Stomach (tissue), 4 donors: Measurements from ENCODE around the gene ORC5.

Source experiments
- POLR2A ChIP-seq, 4 donors: fragments of 450-650 bp; IDR thresholded peaks; one replicate each; pipeline ENCODE4 v1.6.1; 2016; ENCODE audit warnings: antibody characterized with exemption in 4 of 4, control low read depth in 2 of 4, mild to moderate bottlenecking in 1 of 4, moderate library complexity in 1 of 4
- TF ChIP-seq, protein P1 (sequence below), 7 experiments: fragments of 450-650 bp in 4 of 7; fragments of 200-600 bp in 3 of 7; sonication (generic) in 3 of 7; IDR thresholded peaks; one replicate each; pipeline ENCODE4 v1.5.1; 2016 to 2019; ENCODE audit warnings: antibody characterized with exemption in 7 of 7, control low read depth in 2 of 7, mild to moderate bottlenecking in 1 of 7

DNA sequence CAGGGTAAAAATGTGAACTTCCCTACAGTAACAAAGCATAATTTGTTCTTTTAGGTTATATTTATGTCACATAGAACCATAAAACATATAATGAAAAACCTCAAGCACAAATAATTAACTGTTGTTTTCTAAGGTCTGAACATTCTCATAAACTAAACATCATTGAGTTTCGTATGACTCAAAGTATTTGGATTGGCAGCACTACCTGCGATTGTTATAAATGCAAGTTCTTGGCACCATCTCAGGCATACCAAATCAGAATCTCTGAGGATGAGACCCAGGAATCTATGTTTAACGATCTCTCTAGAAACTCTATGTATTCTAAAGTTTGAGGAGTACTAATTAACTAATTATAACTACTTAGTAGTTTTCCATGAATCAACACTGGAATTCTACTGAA lies 22.5 kb downstream of the ORC5 start:
- TF ChIP-seq, protein P1, sequence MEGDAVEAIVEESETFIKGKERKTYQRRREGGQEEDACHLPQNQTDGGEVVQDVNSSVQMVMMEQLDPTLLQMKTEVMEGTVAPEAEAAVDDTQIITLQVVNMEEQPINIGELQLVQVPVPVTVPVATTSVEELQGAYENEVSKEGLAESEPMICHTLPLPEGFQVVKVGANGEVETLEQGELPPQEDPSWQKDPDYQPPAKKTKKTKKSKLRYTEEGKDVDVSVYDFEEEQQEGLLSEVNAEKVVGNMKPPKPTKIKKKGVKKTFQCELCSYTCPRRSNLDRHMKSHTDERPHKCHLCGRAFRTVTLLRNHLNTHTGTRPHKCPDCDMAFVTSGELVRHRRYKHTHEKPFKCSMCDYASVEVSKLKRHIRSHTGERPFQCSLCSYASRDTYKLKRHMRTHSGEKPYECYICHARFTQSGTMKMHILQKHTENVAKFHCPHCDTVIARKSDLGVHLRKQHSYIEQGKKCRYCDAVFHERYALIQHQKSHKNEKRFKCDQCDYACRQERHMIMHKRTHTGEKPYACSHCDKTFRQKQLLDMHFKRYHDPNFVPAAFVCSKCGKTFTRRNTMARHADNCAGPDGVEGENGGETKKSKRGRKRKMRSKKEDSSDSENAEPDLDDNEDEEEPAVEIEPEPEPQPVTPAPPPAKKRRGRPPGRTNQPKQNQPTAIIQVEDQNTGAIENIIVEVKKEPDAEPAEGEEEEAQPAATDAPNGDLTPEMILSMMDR (IDR thresholded peaks at IDR 0.05) = no peak
- TF ChIP-seq POLR2A (IDR thresholded peaks at IDR 0.05) = no peak
